ENCODE data around the gene SOHLH2. TPM values are rescaled to one million over a fixed set of nuclear protein-coding genes. Genes with fewer than 3 reads are reported as not detected.

Gene SOHLH2
- total RNA-seq, 1 experiment from 2014 or later: not detected

GRCh38 chr13:36173571-36174322 is 40.6 kb downstream of the SOHLH2 start:
- no peak overlapping the region for H3K4me3 ChIP-seq (ENCODE audit: low read length)
- no peaks in the 10 kb centered on the region for H3K9me2 ChIP-seq (replicated peaks; ENCODE audit: insufficient read depth, low read length)
- H2AFZ ChIP-seq (ENCODE audit: low read length): no peak overlapping the region
- no peak overlapping the region for H3K9ac ChIP-seq (ENCODE audit: low read length)
- H3K27ac ChIP-seq (ENCODE audit: low read length): no peak overlapping the region
- no peak overlapping the region for H3K4me2 ChIP-seq (ENCODE audit: low read depth, low read length, poor library complexity, severe bottlenecking)
- no peaks in the 10 kb centered on the region for H4K20me1 ChIP-seq (ENCODE audit: insufficient read depth, low read depth, low read length)
- no peaks in the 10 kb centered on the region for H3K36me3 ChIP-seq (ENCODE audit: insufficient read depth, low read length)
- no peaks in the 10 kb centered on the region for H3K79me2 ChIP-seq (ENCODE audit: low read length)
- H3K27me3 ChIP-seq (ENCODE audit: low read length): no peaks in the 10 kb centered on the region
- H3K4me1 ChIP-seq (ENCODE audit: low read length): no peaks in the 10 kb centered on the region
- H3K9me3 ChIP-seq (ENCODE audit: low read length): no peaks in the 10 kb centered on the region
- no peak for DNase-seq

GRCh38 chr13:36166046-36166445 is 48.3 kb downstream of the SOHLH2 start:
- H2AFZ ChIP-seq (ENCODE audit: low read length): no peak overlapping the region
- H3K79me2 ChIP-seq (ENCODE audit: low read length): no peaks in the 10 kb centered on the region
- H3K27ac ChIP-seq (ENCODE audit: low read length): no peak overlapping the region
- H3K9me3 ChIP-seq (ENCODE audit: low read length): no peaks in the 10 kb centered on the region
- H3K4me1 ChIP-seq (ENCODE audit: low read length): no peaks in the 10 kb centered on the region
- H3K4me3 ChIP-seq (ENCODE audit: low read length): no peak overlapping the region
- H3K36me3 ChIP-seq (ENCODE audit: insufficient read depth, low read length): no peaks in the 10 kb centered on the region
- H4K20me1 ChIP-seq (ENCODE audit: insufficient read depth, low read depth, low read length): no peaks in the 10 kb centered on the region
- H3K4me2 ChIP-seq (ENCODE audit: low read depth, low read length, poor library complexity, severe bottlenecking): no peak overlapping the region
- no peaks in the 10 kb centered on the region for H3K9me2 ChIP-seq (replicated peaks; ENCODE audit: insufficient read depth, low read length)
- DNase-seq: no peak
- H3K9ac ChIP-seq (ENCODE audit: low read length): no peak overlapping the region
- no peaks in the 10 kb centered on the region for H3K27me3 ChIP-seq (ENCODE audit: low read length)

GRCh38 chr13:36163809-36164308 is 50.5 kb downstream of the SOHLH2 start:
- no peak overlapping the region for H3K4me3 ChIP-seq (ENCODE audit: low read length)
- no peaks in the 10 kb centered on the region for H3K79me2 ChIP-seq (ENCODE audit: low read length)
- no peaks in the 10 kb centered on the region for H3K9me3 ChIP-seq (ENCODE audit: low read length)
- H3K36me3 ChIP-seq (ENCODE audit: insufficient read depth, low read length): no peaks in the 10 kb centered on the region
- H4K20me1 ChIP-seq (ENCODE audit: insufficient read depth, low read depth, low read length): no peaks in the 10 kb centered on the region
- no peak overlapping the region for H3K9ac ChIP-seq (ENCODE audit: low read length)
- no peak overlapping the region for H3K27ac ChIP-seq (ENCODE audit: low read length)
- H3K4me1 ChIP-seq (ENCODE audit: low read length): no peaks in the 10 kb centered on the region
- no peaks in the 10 kb centered on the region for H3K27me3 ChIP-seq (ENCODE audit: low read length)
- no peaks in the 10 kb centered on the region for H3K9me2 ChIP-seq (replicated peaks; ENCODE audit: insufficient read depth, low read length)
- H3K4me2 ChIP-seq (ENCODE audit: low read depth, low read length, poor library complexity, severe bottlenecking): no peak overlapping the region
- DNase-seq: no peak
- no peak overlapping the region for H2AFZ ChIP-seq (ENCODE audit: low read length)

GRCh38 chr13:36163286-36163685 is 51.1 kb downstream of the SOHLH2 start:
- Histone ChIP-seq H3K27ac (ENCODE audit: low read length) (no peak overlapping the region), H3K79me2 (ENCODE audit: low read length) (no peaks in the 10 kb centered on the region), H3K36me3 (ENCODE audit: insufficient read depth, low read length) (no peaks in the 10 kb centered on the region), H4K20me1 (ENCODE audit: insufficient read depth, low read depth, low read length) (no peaks in the 10 kb centered on the region), H3K27me3 (ENCODE audit: low read length) (no peaks in the 10 kb centered on the region), H3K4me3 (ENCODE audit: low read length) (no peak overlapping the region), H3K4me2 (ENCODE audit: low read depth, low read length, poor library complexity, severe bottlenecking) (no peak overlapping the region), H3K9me2 (replicated peaks; ENCODE audit: insufficient read depth, low read length) (no peaks in the 10 kb centered on the region), H3K4me1 (ENCODE audit: low read length) (no peaks in the 10 kb centered on the region), H3K9ac (ENCODE audit: low read length) (no peak overlapping the region), H2AFZ (ENCODE audit: low read length) (no peak overlapping the region), H3K9me3 (ENCODE audit: low read length) (no peaks in the 10 kb centered on the region)
- no peak for DNase-seq

GRCh38 chr13:36160297-36160696 is 54.1 kb downstream of the SOHLH2 start:
- H3K4me2 ChIP-seq (ENCODE audit: low read depth, low read length, poor library complexity, severe bottlenecking): no peak overlapping the region
- no peaks in the 10 kb centered on the region for H3K27me3 ChIP-seq (ENCODE audit: low read length)
- no peak overlapping the region for H3K27ac ChIP-seq (ENCODE audit: low read length)
- no peaks in the 10 kb centered on the region for H3K4me1 ChIP-seq (ENCODE audit: low read length)
- H2AFZ ChIP-seq (ENCODE audit: low read length): no peak overlapping the region
- no peak for DNase-seq
- H3K4me3 ChIP-seq (ENCODE audit: low read length): no peak overlapping the region
- no peaks in the 10 kb centered on the region for H3K9me2 ChIP-seq (replicated peaks; ENCODE audit: insufficient read depth, low read length)
- H4K20me1 ChIP-seq (ENCODE audit: insufficient read depth, low read depth, low read length): no peaks in the 10 kb centered on the region
- H3K9ac ChIP-seq (ENCODE audit: low read length): no peak overlapping the region
- no peaks in the 10 kb centered on the region for H3K36me3 ChIP-seq (ENCODE audit: insufficient read depth, low read length)
- no peaks in the 10 kb centered on the region for H3K9me3 ChIP-seq (ENCODE audit: low read length)
- no peaks in the 10 kb centered on the region for H3K79me2 ChIP-seq (ENCODE audit: low read length)

- Histone ChIP-seq H3K27me3 (ENCODE audit: low read length) (no peaks in the 10 kb centered on the region), H3K4me1 (ENCODE audit: low read length) (no peaks in the 10 kb centered on the region), H3K4me3 (ENCODE audit: low read length) (no peak overlapping the region), H3K9me3 (ENCODE audit: low read length) (no peaks in the 10 kb centered on the region), H4K20me1 (ENCODE audit: insufficient read depth, low read depth, low read length) (no peaks in the 10 kb centered on the region), H3K36me3 (ENCODE audit: insufficient read depth, low read length) (no peaks in the 10 kb centered on the region), H3K9ac (ENCODE audit: low read length) (no peak overlapping the region), H2AFZ (ENCODE audit: low read length) (no peak overlapping the region), H3K4me2 (ENCODE audit: low read depth, low read length, poor library complexity, severe bottlenecking) (no peak overlapping the region), H3K9me2 (replicated peaks; ENCODE audit: insufficient read depth, low read length) (no peaks in the 10 kb centered on the region), H3K79me2 (ENCODE audit: low read length) (no peaks in the 10 kb centered on the region), H3K27ac (ENCODE audit: low read length) (no peak overlapping the region)
- DNase-seq: no peak
Measured at GRCh38 chr13:36158611-36159010, 55.7 kb downstream of the SOHLH2 start.

- Histone ChIP-seq H3K36me3 (ENCODE audit: insufficient read depth, low read length) (no peaks in the 10 kb centered on the region), H3K9me3 (ENCODE audit: low read length) (no peaks in the 10 kb centered on the region), H3K9ac (ENCODE audit: low read length) (no peak overlapping the region), H3K79me2 (ENCODE audit: low read length) (no peaks in the 10 kb centered on the region), H2AFZ (ENCODE audit: low read length) (no peak overlapping the region), H3K4me1 (ENCODE audit: low read length) (no peaks in the 10 kb centered on the region), H3K27me3 (ENCODE audit: low read length) (no peaks in the 10 kb centered on the region), H3K9me2 (replicated peaks; ENCODE audit: insufficient read depth, low read length) (no peaks in the 10 kb centered on the region), H4K20me1 (ENCODE audit: insufficient read depth, low read depth, low read length) (no peaks in the 10 kb centered on the region), H3K4me2 (ENCODE audit: low read depth, low read length, poor library complexity, severe bottlenecking) (no peak overlapping the region), H3K27ac (ENCODE audit: low read length) (no peak overlapping the region), H3K4me3 (ENCODE audit: low read length) (no peak overlapping the region)
- DNase-seq: no peak
Measured at GRCh38 chr13:36157480-36157879, 56.9 kb downstream of the SOHLH2 start.

GRCh38 chr13:36154567-36155291 is 59.6 kb downstream of the SOHLH2 start:
- H3K4me2 ChIP-seq (ENCODE audit: low read depth, low read length, poor library complexity, severe bottlenecking): no peak overlapping the region
- no peak for DNase-seq
- H4K20me1 ChIP-seq (ENCODE audit: insufficient read depth, low read depth, low read length): no peaks in the 10 kb centered on the region
- H3K9me3 ChIP-seq (ENCODE audit: low read length): no peaks in the 10 kb centered on the region
- no peaks in the 10 kb centered on the region for H3K79me2 ChIP-seq (ENCODE audit: low read length)
- H3K4me1 ChIP-seq (ENCODE audit: low read length): no peaks in the 10 kb centered on the region
- no peak overlapping the region for H3K9ac ChIP-seq (ENCODE audit: low read length)
- H2AFZ ChIP-seq (ENCODE audit: low read length): no peak overlapping the region
- H3K4me3 ChIP-seq (ENCODE audit: low read length): no peak overlapping the region
- H3K27ac ChIP-seq (ENCODE audit: low read length): no peak overlapping the region
- no peaks in the 10 kb centered on the region for H3K36me3 ChIP-seq (ENCODE audit: insufficient read depth, low read length)
- H3K9me2 ChIP-seq (replicated peaks; ENCODE audit: insufficient read depth, low read length): no peaks in the 10 kb centered on the region
- H3K27me3 ChIP-seq (ENCODE audit: low read length): no peaks in the 10 kb centered on the region

All from Karpas-422 (cell line).